ENCODE data around the gene CPNE5.

- no peak for TF ChIP-seq CTCF (IDR thresholded peaks at IDR 0.05)
- no peak for TF ChIP-seq POLR2A (IDR thresholded peaks at IDR 0.05)
Measured at GRCh38 chr6:36853325-36853724, 14.1 kb upstream of the CPNE5 start.

Measured in uterus (tissue), 2 donors.